ENCODE data around the gene ADGRV1.
"Not testable (repeated sequence)": the region's sequence is repeated elsewhere in the genome, so short reads cannot be mapped to it uniquely, and the experiment has no call there.

DNA sequence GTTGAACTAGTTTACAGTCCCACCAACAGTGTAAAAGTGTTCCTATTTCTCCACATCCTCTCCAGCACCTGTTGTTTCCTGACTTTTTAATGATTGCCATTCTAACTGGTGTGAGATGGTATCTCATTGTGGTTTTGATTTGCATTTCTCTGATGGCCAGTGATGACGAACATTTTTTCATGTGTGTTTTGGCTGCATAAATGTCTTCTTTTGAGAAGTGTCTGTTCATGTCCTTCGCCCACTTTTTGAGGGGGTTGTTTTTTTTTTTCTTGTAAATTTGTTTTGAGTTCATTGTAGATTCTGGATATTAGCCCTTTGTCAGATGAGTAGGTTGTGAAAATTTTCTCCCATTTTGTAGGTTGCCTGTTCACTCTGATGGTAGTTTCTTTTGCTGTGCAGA, 365.6 kb downstream of the ADGRV1 start:
- TF ChIP-seq, protein P1, sequence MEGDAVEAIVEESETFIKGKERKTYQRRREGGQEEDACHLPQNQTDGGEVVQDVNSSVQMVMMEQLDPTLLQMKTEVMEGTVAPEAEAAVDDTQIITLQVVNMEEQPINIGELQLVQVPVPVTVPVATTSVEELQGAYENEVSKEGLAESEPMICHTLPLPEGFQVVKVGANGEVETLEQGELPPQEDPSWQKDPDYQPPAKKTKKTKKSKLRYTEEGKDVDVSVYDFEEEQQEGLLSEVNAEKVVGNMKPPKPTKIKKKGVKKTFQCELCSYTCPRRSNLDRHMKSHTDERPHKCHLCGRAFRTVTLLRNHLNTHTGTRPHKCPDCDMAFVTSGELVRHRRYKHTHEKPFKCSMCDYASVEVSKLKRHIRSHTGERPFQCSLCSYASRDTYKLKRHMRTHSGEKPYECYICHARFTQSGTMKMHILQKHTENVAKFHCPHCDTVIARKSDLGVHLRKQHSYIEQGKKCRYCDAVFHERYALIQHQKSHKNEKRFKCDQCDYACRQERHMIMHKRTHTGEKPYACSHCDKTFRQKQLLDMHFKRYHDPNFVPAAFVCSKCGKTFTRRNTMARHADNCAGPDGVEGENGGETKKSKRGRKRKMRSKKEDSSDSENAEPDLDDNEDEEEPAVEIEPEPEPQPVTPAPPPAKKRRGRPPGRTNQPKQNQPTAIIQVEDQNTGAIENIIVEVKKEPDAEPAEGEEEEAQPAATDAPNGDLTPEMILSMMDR (IDR thresholded peaks at IDR 0.05) = not testable (repeated sequence)
- not testable (repeated sequence) for TF ChIP-seq POLR2A (IDR thresholded peaks at IDR 0.05)
